OCI-LY7 (cell line): ENCODE measurements around the gene OSCAR. TPM values are rescaled to one million over a fixed set of nuclear protein-coding genes. Genes with fewer than 3 reads are reported as not detected.

ENCODE experiments used
- Bru-seq: library from RNA; stranded (reverse); fragments of 400-500 nt; gene quantifications from one replicate; lab custom pipeline; 2021; lab: Mats Ljungman, UMichigan
- BruChase-seq, 2 experiments: library from RNA; stranded (reverse); fragments of 400-500 nt; gene quantifications; one replicate each; lab custom pipeline; 2021; lab: Mats Ljungman, UMichigan
- BruUV-seq: library from RNA; stranded (reverse); fragments of 400-500 nt; replicated peaks from 2 replicates; lab custom pipeline; 2021; lab: Mats Ljungman, UMichigan
- CTCF ChIA-PET: fragments of 300-600 bp; sonication (Branson Sonifier 250); formaldehyde crosslinking; loops from one replicate; lab custom pipeline; 2022; ENCODE audit warnings: antibody characterized with exemption; ENCODE audit not compliant: unreplicated experiment; lab: Charles Lee
- POLR2A ChIA-PET: fragments of 300-600 bp; sonication (Branson Sonifier 250); formaldehyde crosslinking; loops from one replicate; lab custom pipeline; 2022; ENCODE audit warnings: antibody characterized with exemption; lab: Charles Lee
- DNase-seq: peaks from one replicate; pipeline ENCODE4 v3.0.0-alpha.2; 2015; ENCODE audit warnings: low spot score
- H2AFZ ChIP-seq: fragments of 200-600 bp; sonication (generic), shearing (Covaris generic); 2 replicates; pipeline ENCODE4 v1.6.1; 2014; ENCODE audit warnings: mild to moderate bottlenecking, antibody characterized with exemption, low read length, moderate library complexity
- H3K27ac ChIP-seq: fragments of 200-600 bp; sonication (generic); 2 replicates; pipeline ENCODE4 v1.5.1; 2014; ENCODE audit warnings: mixed run types, low read depth, mild to moderate bottlenecking, moderate library complexity, low read length, inconsistent platforms; ENCODE audit not compliant: poor library complexity, severe bottlenecking
- H3K36me3 ChIP-seq: fragments of 200-600 bp; sonication (generic); 2 replicates; pipeline ENCODE4 v1.6.1; 2014; ENCODE audit warnings: mild to moderate bottlenecking, antibody characterized with exemption, low read length, moderate library complexity, mixed read lengths; ENCODE audit not compliant: insufficient read depth
- H3K4me1 ChIP-seq: fragments of 200-600 bp; sonication (generic); 2 replicates; pipeline ENCODE4 v1.5.1; 2014; ENCODE audit warnings: mild to moderate bottlenecking, low read length; ENCODE audit not compliant: insufficient read depth, poor library complexity, severe bottlenecking
- H3K4me2 ChIP-seq: fragments of 200-600 bp; sonication (generic); 2 replicates; pipeline ENCODE4 v1.6.1; 2014; ENCODE audit warnings: mild to moderate bottlenecking, low read length
- H3K4me3 ChIP-seq: fragments of 200-600 bp; sonication (generic); 2 replicates; pipeline ENCODE4 v1.5.1; 2014; ENCODE audit warnings: mild to moderate bottlenecking, low read depth, low read length; ENCODE audit not compliant: poor library complexity, severe bottlenecking
- H3K79me2 ChIP-seq: fragments of 200-600 bp; sonication (generic); 2 replicates; pipeline ENCODE4 v1.6.1; 2016; ENCODE audit warnings: low read depth, mild to moderate bottlenecking, low read length, moderate library complexity, mixed read lengths; ENCODE audit not compliant: insufficient read depth
- H3K9me2 ChIP-seq: fragments of 200-600 bp; sonication (generic); 2 replicates; pipeline ENCODE4 v1.6.1; 2016; ENCODE audit warnings: mild to moderate bottlenecking, low read length, mixed read lengths; ENCODE audit not compliant: insufficient read depth
- H3K9me3 ChIP-seq: fragments of 200-600 bp; sonication (generic); 2 replicates; pipeline ENCODE4 v1.6.1; 2014; ENCODE audit warnings: mild to moderate bottlenecking, mixed run types, low read length, mixed read lengths
- H4K20me1 ChIP-seq: fragments of 200-600 bp; sonication (generic); 2 replicates; pipeline ENCODE4 v1.6.1; 2014; ENCODE audit warnings: mild to moderate bottlenecking, antibody characterized with exemption, low read length, moderate library complexity, mixed read lengths; ENCODE audit not compliant: insufficient read depth
- CTCF ChIP-seq: fragments of 200-600 bp; sonication (generic); conservative IDR thresholded peaks from 2 replicates; pipeline ENCODE4 v1.5.1; 2014; ENCODE audit warnings: mild to moderate bottlenecking, antibody characterized with exemption, low read length, moderate library complexity, mixed read lengths
- EZH2phosphoT487 ChIP-seq: fragments of 200-600 bp; sonication (generic); IDR thresholded peaks from 2 replicates; pipeline ENCODE4 v1.6.1; 2018; ENCODE audit warnings: low read depth, borderline replicate concordance, mild to moderate bottlenecking, mixed run types, antibody characterized with exemption, low read length, moderate library complexity, mixed read lengths
- intact Hi-C: fragments of 100-400 bp; cut with micrococcal nuclease; formaldehyde crosslinking; loops from one replicate; pipeline ENCODE4 v1.10.0; 2022; ENCODE audit not compliant: unreplicated experiment
- long read RNA-seq: library from polyadenylated mRNA; stranded (forward); transcript quantifications from one replicate; pipeline ENCODE4 v2.0.0, GENCODE V29; 2022
- total RNA-seq, 2 experiments: library from RNA; depleted of rRNA in 1 of 2; stranded (reverse); fragments of >200 nt in 1 of 2; shearing (Covaris generic) in 1 of 2; gene quantifications; 2 replicates each; pipeline ENCODE4 v1.2.3, GENCODE V29; 2014 to 2022

The OSCAR gene
- total RNA-seq (2014; rRNA removed; shearing (Covaris generic)) (0.15 and 0.32 TPM in 2 replicates), total RNA-seq (2022) (0.39 TPM in 1 of 2 replicates, not detected in the other), Bru-seq, nascent RNA (percentile 23 among the genes with signal in this experiment), BruChase-seq, experiment 1, labeled RNA remaining after a 6-hour chase (percentile 21 among the genes with signal in this experiment), BruChase-seq, experiment 2, labeled RNA remaining after a 2-hour chase (percentile 23 among the genes with signal in this experiment)
- long read RNA-seq, partial matches to known transcripts = 0 of 7 reads
- long read RNA-seq, other reads (novel, unspliced or antisense) = 7 of 7 reads

GRCh38 chr19:54100561-54100960 is at the start of gene OSCAR:
Gene OSCAR, minus strand, starts transcription at chr19:54100803. Its CDS starts 11 bp downstream, at chr19:54100792.
- DNase-seq = no peak

GRCh38 chr19:54149021-54149812 is 48.6 kb upstream of the OSCAR start:
- DNase-seq = no peak
- Histone ChIP-seq H3K4me1 (peaks cover under 1% of the 10 kb centered on the region), H3K27ac (no peak overlapping the region), H4K20me1 (no peaks in the 10 kb centered on the region), H3K9me2 (no peaks in the 10 kb centered on the region), H3K79me2 (no peaks in the 10 kb centered on the region), H3K9me3 (no peaks in the 10 kb centered on the region), H3K4me3 (no peak overlapping the region), H3K4me2 (no peak overlapping the region), H2AFZ (no peak overlapping the region), H3K36me3 (peaks cover 96% of the 10 kb centered on the region)
- TF ChIP-seq CTCF (no peak), EZH2phosphoT487 (no peak)
- no TSS peak for BruUV-seq
- intact Hi-C loops = no loop called here
- POLR2A ChIA-PET = no interaction called here
- CTCF ChIA-PET = no interaction called here

More at GRCh38 chr19:54100561-54100960, at the start of gene OSCAR:
- no peak within 1 kb of the TSS for H3K4me3 ChIP-seq
- peaks cover 27% of the 10 kb centered on the region; the same call in 1 of the 2 replicates for H3K79me2 ChIP-seq
- ChIA-PET CTCF (no interaction called here), POLR2A (no interaction called here)
- no TSS peak for BruUV-seq
- no peak within 1 kb of the TSS for H3K27ac ChIP-seq
- H3K4me2 ChIP-seq = no peak within 1 kb of the TSS
- H2AFZ ChIP-seq = no peak within 1 kb of the TSS
- H3K9me2 ChIP-seq = no peaks in the 10 kb centered on the region
- H4K20me1 ChIP-seq = no peaks in the 10 kb centered on the region
- no peaks in the 10 kb centered on the region for H3K9me3 ChIP-seq
- H3K36me3 ChIP-seq = peaks cover 6% of the 10 kb centered on the region
- intact Hi-C loops = no loop called here
- H3K4me1 ChIP-seq = peaks cover 28% of the 10 kb centered on the region
- TF ChIP-seq EZH2phosphoT487 = no peak
- TF ChIP-seq CTCF = no peak
